A549 (cell line): Measurements from ENCODE around the gene F9. TPM values are rescaled to one million over a fixed set of nuclear protein-coding genes. Genes with fewer than 3 reads are reported as not detected.

Source experiments
- ATAC-seq, 2 experiments: fragments of 200-7000 bp in 1 of 2; fragments of >200 bp in 1 of 2; cut with Nextera tagmentation in 1 of 2; cut with Tn5 transposase in 1 of 2; 3 replicates each; pipeline versions ENCODE4 v1.8.0 to v1.9.1; 2018 to 2020; ENCODE audit warnings: mild to moderate bottlenecking in 1 of 2, moderate library complexity in 1 of 2
- CTCF ChIA-PET: fragments of 300-600 bp; sonication (Branson Sonifier 250); formaldehyde crosslinking; extraction: SDS; loops from one replicate; lab custom pipeline; 2021; ENCODE audit warnings: antibody characterized with exemption, inconsistent platforms; lab: Yijun Ruan, JAX
- POLR2A ChIA-PET: fragments of 350-600 bp; formaldehyde crosslinking; extraction: SDS; loops from one replicate; lab custom pipeline; 2021; ENCODE audit warnings: antibody characterized with exemption, inconsistent platforms; lab: Yijun Ruan, JAX
- DNase-seq, 2 experiments: peaks; one replicate each; pipeline versions ENCODE4 v3.0.0 to v3.0.0-alpha.2; 2011 to 2016; ENCODE audit warnings: low read depth in 1 of 2, low spot score in 1 of 2
- FAIRE-seq: peaks from 2 replicates; lab custom pipeline; 2011; peaks lifted over from hg19 to GRCh38; lab: Jason Lieb, UNC
- H3K27ac ChIP-seq, 2 experiments: fragments of >200 bp; sonication (Bioruptor Twin); formaldehyde crosslinking; 3 replicates each; pipeline ENCODE4 v1.5.1; 2016 to 2017
- H3K4me1 ChIP-seq: fragments of >200 bp; sonication (Bioruptor Twin); formaldehyde crosslinking; 3 replicates; pipeline ENCODE4 v1.6.1; 2016
- H3K4me2 ChIP-seq: fragments of >200 bp; sonication (Bioruptor Twin); formaldehyde crosslinking; 3 replicates; pipeline ENCODE4 v1.6.1; 2016
- H3K4me3 ChIP-seq: fragments of >200 bp; sonication (Bioruptor Twin); formaldehyde crosslinking; 3 replicates; pipeline ENCODE4 v1.5.1; 2016
- H3K9me3 ChIP-seq: fragments of >200 bp; sonication (Bioruptor Twin); formaldehyde crosslinking; 3 replicates; pipeline ENCODE4 v1.6.1; 2016
- BHLHE40 ChIP-seq: IDR thresholded peaks from 2 replicates; pipeline ENCODE4 v1.6.1; 2012; ENCODE audit warnings: low read depth, low read length, inconsistent platforms
- CBX8 ChIP-seq: fragments of 200-600 bp; sonication (generic); IDR thresholded peaks from 2 replicates; pipeline ENCODE4 v1.6.1; 2016
- CHD4 ChIP-seq: fragments of 200-600 bp; sonication (generic); IDR thresholded peaks from 2 replicates; pipeline ENCODE4 v1.6.1; 2016; ENCODE audit warnings: antibody characterized with exemption, mild to moderate bottlenecking, borderline replicate concordance
- CTCF ChIP-seq: fragments of >200 bp; sonication (Bioruptor Twin); formaldehyde crosslinking; IDR thresholded peaks from 3 replicates; pipeline ENCODE4 v1.5.1; 2016
- FOSB ChIP-seq: fragments of 250-450 bp; sonication (Bioruptor Pico); IDR thresholded peaks from 2 replicates; pipeline ENCODE4 v1.5.0; 2020; ENCODE audit warnings: mild to moderate bottlenecking, moderate library complexity
- HDAC2 ChIP-seq: fragments of 200-600 bp; sonication (generic); IDR thresholded peaks from 2 replicates; pipeline ENCODE4 v1.6.1; 2016
- HES2 ChIP-seq: fragments of >200 bp; sonication (Bioruptor Twin); formaldehyde crosslinking; IDR thresholded peaks from 2 replicates; pipeline ENCODE4 v1.6.1; 2016
- HMGXB4 ChIP-seq: fragments of 250-450 bp; sonication (Bioruptor Pico); IDR thresholded peaks from 2 replicates; pipeline ENCODE4 v1.5.0; 2021; ENCODE audit warnings: mild to moderate bottlenecking, moderate library complexity, borderline replicate concordance
- JUNB ChIP-seq: fragments of >200 bp; sonication (Bioruptor Twin); formaldehyde crosslinking; IDR thresholded peaks from 2 replicates; pipeline ENCODE4 v1.6.1; 2016
- KDM1A ChIP-seq: fragments of 200-600 bp; sonication (generic); IDR thresholded peaks from 2 replicates; pipeline ENCODE4 v1.6.1; 2016; ENCODE audit warnings: low read depth, mild to moderate bottlenecking
- NFE2L2 ChIP-seq: fragments of 150-350 bp; conservative IDR thresholded peaks from 2 replicates; pipeline ENCODE4 v1.6.1; 2014; ENCODE audit warnings: low read length
- NR3C1 ChIP-seq: fragments of >200 bp; sonication (Bioruptor Twin); formaldehyde crosslinking; IDR thresholded peaks from 3 replicates; pipeline ENCODE4 v1.6.1; 2017
- PHF8 ChIP-seq: fragments of 200-600 bp; sonication (generic); IDR thresholded peaks from 2 replicates; pipeline ENCODE4 v1.6.1; 2016; ENCODE audit warnings: low read depth, mild to moderate bottlenecking, antibody characterized with exemption, moderate library complexity, borderline replicate concordance
- RAD21 ChIP-seq, 2 experiments: fragments of >200 bp in 1 of 2; sonication (Bioruptor Twin) in 1 of 2; formaldehyde crosslinking in 1 of 2; IDR thresholded peaks in 1 of 2; conservative IDR thresholded peaks in 1 of 2; 2 replicates in 1 of 2; 3 replicates in 1 of 2; pipeline ENCODE4 v1.6.1; 2012 to 2018; ENCODE audit warnings: inconsistent platforms in 1 of 2
- RARB ChIP-seq: fragments of 250-450 bp; sonication (Bioruptor Pico); IDR thresholded peaks from 2 replicates; pipeline ENCODE4 v1.8.0; 2021; ENCODE audit warnings: mild to moderate bottlenecking, moderate library complexity
- RCOR1 ChIP-seq: fragments of 150-350 bp; IDR thresholded peaks from 2 replicates; pipeline ENCODE4 v1.6.1; 2014; ENCODE audit warnings: antibody characterized with exemption, low read length, low read depth
- SMC3 ChIP-seq: fragments of >200 bp; sonication (Bioruptor Twin); formaldehyde crosslinking; IDR thresholded peaks from 3 replicates; pipeline ENCODE4 v1.6.1; 2018; ENCODE audit warnings: inconsistent platforms
- WGBS: methylation state at CpG from one replicate; pipeline ENCODE4 v1.1.6; 2017; ENCODE audit errors: missing lambda C conversion rate; 5-methylcytosine and 5-hydroxymethylcytosine counted together
- polyA plus RNA-seq, 4 experiments: library from polyadenylated mRNA; depleted of rRNA in 3 of 4; stranded (reverse); fragments of >200 nt; fragmentation: RNase III in 1 of 4; extraction: RNeasy Plus Mini Kit Qiagen cat#74134 plus additional on column Dnase treatment in 1 of 4; gene quantifications; 2 replicates in 3 of 4; 3 replicates in 1 of 4; pipeline ENCODE4 v1.2.3, GENCODE V29; 2011 to 2017
- TF ChIP-seq, protein P1 (sequence below): fragments of 450-650 bp; IDR thresholded peaks from 2 replicates; pipeline ENCODE4 v1.6.1; 2014; ENCODE audit warnings: antibody characterized with exemption
- TF ChIP-seq, protein P2 (sequence below): fragments of 250-450 bp; sonication (Bioruptor Pico); IDR thresholded peaks from 2 replicates; pipeline ENCODE4 v1.5.0; 2020; ENCODE audit warnings: low read depth, mild to moderate bottlenecking, moderate library complexity
- TF ChIP-seq, protein P3 (sequence below): fragments of 150-350 bp; IDR thresholded peaks from 2 replicates; pipeline ENCODE4 v1.6.1; 2014; ENCODE audit warnings: low read depth, mild to moderate bottlenecking, low read length
- TF ChIP-seq, protein P4 (sequence below): IDR thresholded peaks from 2 replicates; pipeline ENCODE4 v1.6.1; 2012

F9 gene
- polyA plus RNA-seq, 2 of the 4 experiments (the other 2 are of a cell fraction), result not detected

- whole genome bisulfite sequencing, result 35% methylated on average over 25 of the region's 26 CpGs
- Histone ChIP-seq H3K27ac (no peak overlapping the region), H3K4me2 (no peak overlapping the region), H3K4me1 (no peaks in the 10 kb centered on the region), H3K4me3 (no peak overlapping the region), H3K9me3 (no peaks in the 10 kb centered on the region)
- ATAC-seq, result no peak
- TF ChIP-seq NFE2L2, result no peak
- TF ChIP-seq, protein P1, sequence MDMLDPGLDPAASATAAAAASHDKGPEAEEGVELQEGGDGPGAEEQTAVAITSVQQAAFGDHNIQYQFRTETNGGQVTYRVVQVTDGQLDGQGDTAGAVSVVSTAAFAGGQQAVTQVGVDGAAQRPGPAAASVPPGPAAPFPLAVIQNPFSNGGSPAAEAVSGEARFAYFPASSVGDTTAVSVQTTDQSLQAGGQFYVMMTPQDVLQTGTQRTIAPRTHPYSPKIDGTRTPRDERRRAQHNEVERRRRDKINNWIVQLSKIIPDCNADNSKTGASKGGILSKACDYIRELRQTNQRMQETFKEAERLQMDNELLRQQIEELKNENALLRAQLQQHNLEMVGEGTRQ, result no peak
- TF ChIP-seq, all 56 proteins: peak for 0
- ChIA-PET CTCF (interaction anchor here (0.9 kb wide), 1 partner anchor 415 kb away, joined by 3 read pairs; no protein-coding TSS in a partner anchor), POLR2A (no interaction called here)
- FAIRE-seq (no peak), DNase-seq (no peak)
Observed at GRCh38 chrX:139554991-139555675, 24.6 kb downstream of the F9 start.

- H3K4me3 ChIP-seq, result no peak overlapping the region
- H3K4me1 ChIP-seq, result no peaks in the 10 kb centered on the region
- POLR2A ChIA-PET, result no interaction called here
- H3K9me3 ChIP-seq, result no peaks in the 10 kb centered on the region
- 16% methylated on average over 8 of the region's 9 CpGs for WGBS
- CTCF ChIA-PET, result interaction anchor here (0.5 to 1.6 kb wide), 11 partner anchors 8 to 803 kb away, joined by 3 to 5 read pairs (median 4); no protein-coding TSS in a partner anchor
- no peak overlapping the region for H3K4me2 ChIP-seq
- TF ChIP-seq PHF8 (no peak), RAD21 (conservative IDR thresholded peaks at IDR 0.05 in 1 of 2, IDR thresholded peaks at IDR 0.05 in 1 of 2) (peak; percentile 39 to 60; a peak in 4 of 5 replicates), SMC3 (peak; percentile 27; the same call in 2 of the 3 replicates), CTCF (peak; percentile 47)
- no peak overlapping the region for H3K27ac ChIP-seq
- ATAC-seq, result peak; percentile 68 to 83; a peak in 4 of 6 replicates
- peak; percentile 2 to 68 for DNase-seq
- peak; percentile 98 for FAIRE-seq
Observed at GRCh38 chrX:139559383-139560042, 29.0 kb downstream of the F9 start.

DNA sequence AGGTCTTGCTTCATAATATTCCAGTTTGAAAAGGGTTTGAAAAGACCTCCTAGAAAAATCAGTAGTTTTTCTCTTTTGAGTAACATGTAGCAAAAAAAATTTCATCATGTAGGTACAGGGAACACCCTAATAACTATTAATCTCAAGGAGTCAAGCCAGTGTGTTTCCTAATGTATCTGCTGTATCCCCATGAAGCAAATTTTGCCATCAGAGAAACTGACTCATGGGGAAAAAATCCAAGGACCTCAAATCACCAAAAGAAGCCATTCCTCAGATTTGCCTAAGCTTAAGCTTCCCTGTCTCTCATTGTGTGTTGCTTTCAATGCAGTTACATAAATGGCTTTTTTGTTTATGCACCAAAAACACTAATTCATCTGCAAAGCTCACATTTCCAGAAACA lies 29.7 kb downstream of the F9 start:
- ChIA-PET CTCF (interaction anchor here (0.8 to 1.6 kb wide), 9 partner anchors 9 to 804 kb away, joined by 3 to 5 read pairs (median 4); no protein-coding TSS in a partner anchor), POLR2A (no interaction called here)
- no peak for TF ChIP-seq HDAC2
- TF ChIP-seq, protein P2, sequence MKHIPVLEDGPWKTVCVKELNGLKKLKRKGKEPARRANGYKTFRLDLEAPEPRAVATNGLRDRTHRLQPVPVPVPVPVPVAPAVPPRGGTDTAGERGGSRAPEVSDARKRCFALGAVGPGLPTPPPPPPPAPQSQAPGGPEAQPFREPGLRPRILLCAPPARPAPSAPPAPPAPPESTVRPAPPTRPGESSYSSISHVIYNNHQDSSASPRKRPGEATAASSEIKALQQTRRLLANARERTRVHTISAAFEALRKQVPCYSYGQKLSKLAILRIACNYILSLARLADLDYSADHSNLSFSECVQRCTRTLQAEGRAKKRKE, result no peak
- no peak for TF ChIP-seq HMGXB4 (CRISPR knock-in tag)
- Histone ChIP-seq H3K4me3 (no peak overlapping the region), H3K27ac (no peak overlapping the region), H3K4me2 (no peak overlapping the region), H3K4me1 (no peaks in the 10 kb centered on the region), H3K9me3 (no peaks in the 10 kb centered on the region)
- no peak for DNase-seq
- FAIRE-seq, result peak; percentile 78
- ATAC-seq, result no peak

GRCh38 chrX:139563251-139563650 lies 32.7 kb downstream of the F9 start:
- Histone ChIP-seq H3K9me3 (no peaks in the 10 kb centered on the region), H3K4me2 (no peak overlapping the region), H3K4me3 (no peak overlapping the region), H3K4me1 (no peaks in the 10 kb centered on the region), H3K27ac (no peak overlapping the region)
- FAIRE-seq (no peak), DNase-seq (no peak), ATAC-seq (no peak)
- no peak for TF ChIP-seq CHD4
- no peak for TF ChIP-seq RCOR1
- TF ChIP-seq JUNB, result no peak
- no peak for TF ChIP-seq NR3C1
- no peak for TF ChIP-seq FOSB
- TF ChIP-seq RARB (CRISPR knock-in tag), result no peak
- no peak for TF ChIP-seq BHLHE40
- TF ChIP-seq, protein P3, sequence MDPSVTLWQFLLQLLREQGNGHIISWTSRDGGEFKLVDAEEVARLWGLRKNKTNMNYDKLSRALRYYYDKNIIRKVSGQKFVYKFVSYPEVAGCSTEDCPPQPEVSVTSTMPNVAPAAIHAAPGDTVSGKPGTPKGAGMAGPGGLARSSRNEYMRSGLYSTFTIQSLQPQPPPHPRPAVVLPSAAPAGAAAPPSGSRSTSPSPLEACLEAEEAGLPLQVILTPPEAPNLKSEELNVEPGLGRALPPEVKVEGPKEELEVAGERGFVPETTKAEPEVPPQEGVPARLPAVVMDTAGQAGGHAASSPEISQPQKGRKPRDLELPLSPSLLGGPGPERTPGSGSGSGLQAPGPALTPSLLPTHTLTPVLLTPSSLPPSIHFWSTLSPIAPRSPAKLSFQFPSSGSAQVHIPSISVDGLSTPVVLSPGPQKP, result no peak
- no peak for TF ChIP-seq HES2
- TF ChIP-seq CBX8, result no peak
- TF ChIP-seq, protein P4, sequence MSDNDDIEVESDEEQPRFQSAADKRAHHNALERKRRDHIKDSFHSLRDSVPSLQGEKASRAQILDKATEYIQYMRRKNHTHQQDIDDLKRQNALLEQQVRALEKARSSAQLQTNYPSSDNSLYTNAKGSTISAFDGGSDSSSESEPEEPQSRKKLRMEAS, result no peak
- no peak for TF ChIP-seq KDM1A
- POLR2A ChIA-PET, result no interaction called here
- WGBS, result 1% methylated on average over 5 of the region's 5 CpGs
- CTCF ChIA-PET, result no interaction called here
